IPS-18a (cell line): ENCODE measurements around the gene ANKS4B.

Source experiments
- H3K27ac ChIP-seq: one replicate; pipeline ENCODE4 v1.5.1; 2013; ENCODE audit warnings: low read length
- H3K27me3 ChIP-seq: one replicate; pipeline ENCODE4 v1.6.1; 2013; ENCODE audit warnings: mild to moderate bottlenecking, low read length; ENCODE audit not compliant: control insufficient read depth, insufficient read depth
- H3K36me3 ChIP-seq: one replicate; pipeline ENCODE4 v1.6.1; 2013; ENCODE audit warnings: low read depth, low read length; ENCODE audit not compliant: control insufficient read depth
- H3K4me1 ChIP-seq: one replicate; pipeline ENCODE4 v1.6.1; 2013; ENCODE audit warnings: low read depth, low read length; ENCODE audit not compliant: control insufficient read depth
- H3K4me3 ChIP-seq: one replicate; pipeline ENCODE4 v1.5.1; 2013; ENCODE audit warnings: low read length
- H3K9ac ChIP-seq: one replicate; pipeline ENCODE4 v1.6.1; 2013; ENCODE audit warnings: mild to moderate bottlenecking, low read length, moderate library complexity
- H3K9me3 ChIP-seq: one replicate; pipeline ENCODE4 v1.6.1; 2013; ENCODE audit warnings: low read depth, low read length; ENCODE audit not compliant: control insufficient read depth

The ANKS4B gene

DNA sequence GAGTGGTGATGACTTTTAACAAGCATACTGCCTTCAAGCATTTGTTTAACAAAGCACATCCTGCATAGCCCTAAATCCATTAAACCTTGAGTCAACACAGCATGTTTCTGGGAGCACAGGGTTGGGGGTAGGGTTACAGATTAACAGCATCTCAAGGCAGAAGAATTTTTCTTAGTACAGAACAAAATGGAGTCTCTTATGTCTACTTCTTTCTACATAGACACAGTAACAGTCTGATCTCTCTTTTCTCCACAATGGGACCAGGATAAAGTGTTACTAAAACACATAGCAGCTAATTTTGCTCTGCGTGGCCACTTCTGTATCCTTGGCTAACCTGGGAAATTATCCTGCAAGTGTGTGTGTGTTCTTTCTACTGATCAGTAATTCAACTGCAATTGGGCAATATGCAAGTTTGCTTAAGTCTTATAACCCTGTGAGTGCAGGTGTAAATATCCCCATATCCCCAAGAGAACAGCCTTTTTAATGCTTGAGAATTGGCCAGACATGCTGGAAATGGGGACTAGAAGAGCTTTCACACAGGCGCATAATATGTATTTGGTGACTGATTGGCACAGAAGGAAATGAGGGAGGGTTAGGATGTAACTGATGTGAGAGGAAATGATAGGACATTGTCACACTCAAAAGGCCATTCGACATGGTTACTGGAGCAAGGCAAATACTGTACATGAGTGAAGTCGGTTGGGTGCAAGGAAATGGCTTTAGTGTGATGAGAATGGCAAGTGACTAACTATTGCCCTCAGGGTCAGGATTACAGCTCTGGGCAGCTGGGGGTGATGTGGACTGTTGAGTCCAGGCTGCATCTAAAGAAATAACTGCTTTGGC is 10.8 kb upstream of the ANKS4B start:
- H3K27me3 ChIP-seq: no peaks in the 10 kb centered on the region
- H3K27ac ChIP-seq: no peak overlapping the region
- no peaks in the 10 kb centered on the region for H3K9me3 ChIP-seq
- H3K9ac ChIP-seq: no peak overlapping the region
- H3K4me1 ChIP-seq: peaks cover 24% of the 10 kb centered on the region
- H3K36me3 ChIP-seq: no peaks in the 10 kb centered on the region
- peak overlapping the region; percentile 30 for H3K4me3 ChIP-seq

GRCh38 chr16:21223787-21224186 is 9.7 kb upstream of the ANKS4B start:
- H3K4me3 ChIP-seq: no peak overlapping the region
- no peaks in the 10 kb centered on the region for H3K9me3 ChIP-seq
- H3K9ac ChIP-seq: no peak overlapping the region
- H3K27me3 ChIP-seq: no peaks in the 10 kb centered on the region
- no peaks in the 10 kb centered on the region for H3K36me3 ChIP-seq
- H3K4me1 ChIP-seq: peaks cover 24% of the 10 kb centered on the region
- H3K27ac ChIP-seq: no peak overlapping the region

DNA sequence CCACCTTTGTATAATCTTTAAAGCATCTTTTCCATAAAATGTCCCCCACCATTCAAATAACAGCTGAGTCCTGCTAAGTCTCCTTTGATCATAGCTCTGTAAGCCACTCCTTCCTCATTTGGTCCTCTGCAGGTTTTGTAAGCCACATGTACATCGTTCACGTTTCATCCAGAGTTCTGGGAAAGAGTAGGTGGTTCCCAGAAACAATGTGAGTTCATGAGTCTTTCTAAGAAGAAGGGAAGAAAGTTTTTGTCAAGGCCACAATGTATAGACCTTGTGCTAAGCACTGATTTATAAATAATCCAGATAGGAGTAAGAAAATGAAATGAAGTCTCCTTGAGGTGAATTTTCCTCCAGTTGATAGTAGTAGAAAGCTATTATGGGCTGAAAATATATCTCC is 8.7 kb upstream of the ANKS4B start:
- Histone ChIP-seq H3K4me1 (peaks cover 24% of the 10 kb centered on the region), H3K9me3 (no peaks in the 10 kb centered on the region), H3K4me3 (no peak overlapping the region), H3K27ac (no peak overlapping the region), H3K36me3 (no peaks in the 10 kb centered on the region), H3K9ac (no peak overlapping the region), H3K27me3 (no peaks in the 10 kb centered on the region)

DNA sequence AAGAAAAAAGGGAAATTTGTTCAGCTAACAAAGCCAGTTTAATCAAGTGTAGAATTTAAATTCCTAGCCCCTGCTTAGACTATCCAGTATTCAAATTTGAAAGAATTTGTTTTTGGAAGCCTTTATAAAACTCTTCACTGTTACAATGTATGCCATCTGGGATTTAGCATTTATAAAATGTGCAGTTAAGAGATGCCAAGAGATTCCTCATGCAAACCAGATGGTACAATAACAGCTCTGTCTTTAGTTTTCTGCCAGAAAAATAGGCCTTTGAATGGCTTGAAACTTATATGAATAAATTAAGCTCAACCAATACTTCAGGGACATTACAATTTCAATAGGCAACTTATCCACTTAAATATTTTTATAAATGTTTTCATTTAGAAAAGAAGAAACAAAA is 6.8 kb upstream of the ANKS4B start:
- no peaks in the 10 kb centered on the region for H3K36me3 ChIP-seq
- H3K9me3 ChIP-seq: no peaks in the 10 kb centered on the region
- H3K4me3 ChIP-seq: no peak overlapping the region
- no peaks in the 10 kb centered on the region for H3K27me3 ChIP-seq
- H3K9ac ChIP-seq: no peak overlapping the region
- H3K27ac ChIP-seq: no peak overlapping the region
- H3K4me1 ChIP-seq: peaks cover 16% of the 10 kb centered on the region

GRCh38 chr16:21227866-21228265 is 5.6 kb upstream of the ANKS4B start:
- Histone ChIP-seq H3K27ac (no peak overlapping the region), H3K9me3 (no peaks in the 10 kb centered on the region), H3K4me3 (no peak overlapping the region), H3K27me3 (no peaks in the 10 kb centered on the region), H3K9ac (no peak overlapping the region), H3K36me3 (no peaks in the 10 kb centered on the region), H3K4me1 (peaks cover 8% of the 10 kb centered on the region)

DNA sequence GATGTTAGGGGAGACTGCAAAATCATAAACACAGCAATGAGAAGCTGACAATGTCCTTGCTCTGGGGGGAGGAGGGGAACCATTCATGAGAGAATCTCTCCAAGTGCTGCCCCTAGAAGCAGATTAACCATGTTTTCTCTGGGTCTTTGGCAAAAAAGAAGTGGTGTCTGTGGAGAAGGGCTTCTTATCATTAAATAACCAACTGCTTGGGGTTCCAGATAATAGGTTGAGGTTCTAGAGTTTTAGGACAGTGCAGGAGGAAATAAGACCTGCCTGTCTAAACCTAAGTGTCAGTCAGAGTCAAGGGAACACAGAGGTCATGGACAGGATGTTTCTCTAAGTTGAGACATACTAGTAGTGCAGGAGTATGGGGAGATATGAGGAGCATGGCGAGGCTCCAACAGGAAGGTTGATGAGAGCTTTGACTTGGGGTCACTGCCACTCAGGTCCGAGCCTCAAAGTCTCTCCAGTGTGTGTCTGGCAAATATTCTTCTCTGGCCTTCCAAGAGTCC is 5.1 kb upstream of the ANKS4B start:
- no peaks in the 10 kb centered on the region for H3K9me3 ChIP-seq
- H3K4me3 ChIP-seq: no peak overlapping the region
- peaks cover 5% of the 10 kb centered on the region for H3K4me1 ChIP-seq
- H3K36me3 ChIP-seq: no peaks in the 10 kb centered on the region
- no peaks in the 10 kb centered on the region for H3K27me3 ChIP-seq
- H3K27ac ChIP-seq: no peak overlapping the region
- no peak overlapping the region for H3K9ac ChIP-seq

DNA sequence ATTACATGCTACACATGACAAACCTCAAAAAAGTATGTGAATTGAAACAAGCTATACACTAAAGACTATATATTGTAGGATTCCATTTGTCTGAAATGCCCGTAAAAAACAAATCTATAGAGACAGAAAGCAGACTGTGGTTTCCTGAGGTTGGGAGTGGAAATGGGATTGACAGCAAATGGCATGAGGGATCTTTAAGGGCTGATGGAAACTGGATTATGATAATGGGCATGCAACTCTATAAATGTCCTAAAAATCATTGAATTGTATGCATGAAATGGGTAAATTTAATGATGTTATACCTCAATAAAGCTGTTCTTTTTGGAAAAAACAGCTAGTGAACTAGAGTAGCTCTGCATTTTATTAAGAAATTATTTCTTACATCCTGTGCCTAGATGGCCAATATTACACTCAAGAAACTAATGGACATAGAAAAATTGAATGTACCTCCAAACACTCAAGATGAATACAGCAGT is 416 bp upstream of the ANKS4B start:
- no peaks in the 10 kb centered on the region for H3K27me3 ChIP-seq
- H3K27ac ChIP-seq: no peak overlapping the region
- no peaks in the 10 kb centered on the region for H3K4me1 ChIP-seq
- H3K4me3 ChIP-seq: no peak overlapping the region
- H3K9ac ChIP-seq: no peak overlapping the region
- H3K36me3 ChIP-seq: no peaks in the 10 kb centered on the region
- H3K9me3 ChIP-seq: no peaks in the 10 kb centered on the region

DNA sequence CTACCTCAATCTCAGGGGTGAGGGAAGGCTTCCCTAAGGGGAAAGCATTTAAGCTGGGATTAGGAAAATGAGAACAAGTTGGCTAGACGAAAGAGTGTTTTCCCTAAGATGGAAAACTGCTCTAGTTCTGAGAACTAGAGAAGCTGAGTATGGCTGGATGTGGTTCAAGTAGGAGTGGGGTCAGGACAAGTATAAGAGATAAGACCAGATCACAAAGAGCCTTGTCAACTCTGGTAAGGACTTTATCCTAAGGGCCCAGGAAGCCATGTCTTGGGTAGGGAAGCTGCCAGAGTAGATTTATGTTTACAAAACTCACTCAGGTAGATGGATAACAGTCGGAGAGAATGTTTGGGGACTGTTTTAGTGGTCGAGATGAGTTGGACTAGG is 1.7 kb downstream of the ANKS4B start:
- H3K27ac ChIP-seq: no peak overlapping the region
- H3K9ac ChIP-seq: no peak overlapping the region
- H3K9me3 ChIP-seq: no peaks in the 10 kb centered on the region
- H3K27me3 ChIP-seq: no peaks in the 10 kb centered on the region
- no peaks in the 10 kb centered on the region for H3K4me1 ChIP-seq
- no peak overlapping the region for H3K4me3 ChIP-seq
- no peaks in the 10 kb centered on the region for H3K36me3 ChIP-seq

- H3K27ac ChIP-seq: no peak overlapping the region
- H3K27me3 ChIP-seq: no peaks in the 10 kb centered on the region
- no peaks in the 10 kb centered on the region for H3K36me3 ChIP-seq
- H3K9ac ChIP-seq: no peak overlapping the region
- H3K4me1 ChIP-seq: no peaks in the 10 kb centered on the region
- no peaks in the 10 kb centered on the region for H3K9me3 ChIP-seq
- H3K4me3 ChIP-seq: no peak overlapping the region
Observed at GRCh38 chr16:21236831-21237230, 3.3 kb downstream of the ANKS4B start.

DNA sequence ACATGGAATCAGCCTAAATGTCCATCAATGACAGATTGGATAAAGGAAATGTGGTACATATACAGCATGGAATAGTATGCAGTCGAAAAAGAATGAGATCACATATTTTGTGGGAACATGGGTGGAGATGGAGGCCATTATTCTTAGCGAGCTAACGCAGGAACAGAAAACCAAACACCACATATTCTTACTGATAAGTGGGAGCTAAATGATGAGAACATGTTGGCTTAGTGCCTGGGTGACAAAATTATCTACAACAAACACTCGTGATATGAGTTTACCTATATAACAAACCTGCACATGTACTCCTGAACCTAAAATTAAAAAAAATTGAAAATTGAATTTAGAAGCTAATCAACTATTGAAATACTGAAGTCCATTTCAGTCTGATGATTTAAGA is 6.1 kb downstream of the ANKS4B start:
- Histone ChIP-seq H3K9ac (no peak overlapping the region), H3K4me1 (no peaks in the 10 kb centered on the region), H3K27ac (no peak overlapping the region), H3K4me3 (no peak overlapping the region), H3K9me3 (no peaks in the 10 kb centered on the region), H3K27me3 (no peaks in the 10 kb centered on the region), H3K36me3 (no peaks in the 10 kb centered on the region)

DNA sequence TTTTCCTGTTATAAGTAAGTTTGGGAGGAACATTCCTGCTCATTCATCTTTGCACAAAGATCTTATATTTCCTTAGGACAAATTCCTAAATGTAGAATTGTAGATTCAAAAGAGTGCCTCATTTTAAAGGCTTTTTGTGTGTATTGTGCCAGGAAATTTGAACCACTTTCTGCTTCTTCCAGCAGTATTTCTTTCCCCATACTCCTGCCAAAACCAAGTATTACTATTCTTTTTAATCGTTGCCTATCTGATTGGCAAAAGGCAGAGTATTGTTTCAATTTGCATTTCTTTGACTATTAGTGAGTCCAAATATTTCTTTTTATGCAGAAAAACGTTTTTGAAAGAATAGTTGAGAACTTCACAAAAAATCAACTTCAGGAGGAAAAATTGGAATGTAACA is 9.3 kb downstream of the ANKS4B start:
- Histone ChIP-seq H3K27ac (no peak overlapping the region), H3K9ac (no peak overlapping the region), H3K36me3 (no peaks in the 10 kb centered on the region), H3K4me3 (no peak overlapping the region), H3K4me1 (peaks cover 3% of the 10 kb centered on the region), H3K9me3 (no peaks in the 10 kb centered on the region), H3K27me3 (no peaks in the 10 kb centered on the region)
